IPS-20b (cell line): ENCODE data around the gene B3GLCT.

Source experiments
- H3K27ac ChIP-seq: one replicate; pipeline ENCODE4 v1.5.1; 2013; ENCODE audit warnings: low read length
- H3K27me3 ChIP-seq: 2 replicates; pipeline ENCODE4 v1.6.1; 2013; ENCODE audit warnings: mild to moderate bottlenecking, low read length, inconsistent platforms; ENCODE audit not compliant: insufficient read depth
- H3K36me3 ChIP-seq: 2 replicates; pipeline ENCODE4 v1.6.1; 2013; ENCODE audit warnings: low read depth, mild to moderate bottlenecking, inconsistent platforms, low read length, moderate library complexity; ENCODE audit not compliant: insufficient read depth
- H3K4me1 ChIP-seq: 2 replicates; pipeline ENCODE4 v1.6.1; 2013; ENCODE audit warnings: mild to moderate bottlenecking, control low read depth, inconsistent platforms, low read length, moderate library complexity; ENCODE audit not compliant: insufficient read depth
- H3K4me3 ChIP-seq: 2 replicates; pipeline ENCODE4 v1.5.1; 2013; ENCODE audit warnings: mild to moderate bottlenecking, low read length, inconsistent platforms
- H3K9ac ChIP-seq: 2 replicates; pipeline ENCODE4 v1.6.1; 2013; ENCODE audit warnings: low read depth, mild to moderate bottlenecking, inconsistent platforms, low read length, moderate library complexity
- H3K9me3 ChIP-seq: 2 replicates; pipeline ENCODE4 v1.6.1; 2013; ENCODE audit warnings: mild to moderate bottlenecking, low read depth, low read length, inconsistent platforms; ENCODE audit not compliant: insufficient read depth

B3GLCT gene

DNA sequence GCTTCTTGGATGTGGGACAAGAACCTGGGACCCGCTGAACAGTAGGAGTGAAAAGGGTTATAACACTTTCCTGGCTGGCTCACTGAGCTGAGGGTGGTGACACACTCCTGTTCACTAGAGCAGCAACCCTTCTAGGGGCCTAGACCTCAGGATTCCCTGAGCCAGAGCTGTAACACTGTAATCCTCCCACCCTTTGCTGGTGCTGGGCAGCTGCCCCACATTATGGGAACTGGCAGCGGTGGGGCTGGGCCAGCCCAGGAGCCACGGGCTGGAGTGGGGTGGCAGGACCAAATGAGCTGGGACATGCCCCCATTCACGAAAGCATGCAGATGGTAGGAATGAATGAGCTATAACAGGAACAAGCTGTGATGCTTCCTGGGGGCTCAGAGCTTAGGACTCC lies 110.6 kb downstream of the B3GLCT start:
- no peak overlapping the region for H3K9ac ChIP-seq
- no peak overlapping the region for H3K4me3 ChIP-seq
- H3K4me1 ChIP-seq = no peaks in the 10 kb centered on the region
- no peaks in the 10 kb centered on the region for H3K36me3 ChIP-seq
- peaks cover 31% of the 10 kb centered on the region for H3K9me3 ChIP-seq
- H3K27me3 ChIP-seq = no peaks in the 10 kb centered on the region
- no peak overlapping the region for H3K27ac ChIP-seq

DNA sequence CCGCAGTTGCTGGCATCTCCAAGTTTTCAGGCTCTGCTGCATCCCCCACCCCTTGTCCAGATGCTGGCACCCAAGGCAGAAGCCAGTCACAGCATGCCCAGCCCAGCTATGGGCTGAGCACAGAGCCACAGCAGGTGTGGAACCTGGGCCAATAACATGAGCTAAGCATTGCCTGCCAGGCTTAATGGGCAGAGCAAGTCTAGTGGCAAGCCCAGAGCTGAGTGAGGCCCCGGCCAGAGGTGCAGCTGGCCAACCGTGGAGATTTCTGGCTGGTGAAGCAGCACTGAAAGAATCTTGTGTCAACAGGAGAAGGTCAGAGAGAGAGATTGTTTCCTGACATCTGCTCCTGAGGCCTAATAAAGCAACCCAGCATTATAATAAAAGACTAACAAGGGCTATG lies 111.0 kb downstream of the B3GLCT start:
- no peaks in the 10 kb centered on the region for H3K27me3 ChIP-seq
- no peaks in the 10 kb centered on the region for H3K4me1 ChIP-seq
- no peak overlapping the region for H3K9ac ChIP-seq
- H3K36me3 ChIP-seq = no peaks in the 10 kb centered on the region
- no peak overlapping the region for H3K27ac ChIP-seq
- peaks cover 35% of the 10 kb centered on the region for H3K9me3 ChIP-seq
- H3K4me3 ChIP-seq = no peak overlapping the region

DNA sequence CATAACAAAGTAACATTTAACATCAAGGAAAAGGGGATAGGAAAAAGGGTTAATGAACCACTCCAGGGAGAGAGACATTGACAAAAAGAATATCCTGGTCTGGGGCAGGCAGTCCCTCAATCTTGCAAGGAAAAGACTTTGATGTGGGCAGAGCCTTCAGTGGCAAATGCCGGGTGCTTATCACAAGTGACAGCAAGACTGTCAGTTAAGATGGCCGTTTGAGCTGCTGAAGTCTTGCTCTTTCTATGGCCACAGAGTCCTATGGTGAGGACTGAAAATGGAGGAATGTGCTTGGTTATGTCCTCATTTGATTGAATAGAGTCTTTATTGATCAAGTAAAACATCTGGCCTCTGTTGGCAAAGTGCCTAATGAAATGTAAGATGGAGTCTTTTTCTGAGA lies 112.1 kb downstream of the B3GLCT start:
- no peak overlapping the region for H3K9ac ChIP-seq

DNA sequence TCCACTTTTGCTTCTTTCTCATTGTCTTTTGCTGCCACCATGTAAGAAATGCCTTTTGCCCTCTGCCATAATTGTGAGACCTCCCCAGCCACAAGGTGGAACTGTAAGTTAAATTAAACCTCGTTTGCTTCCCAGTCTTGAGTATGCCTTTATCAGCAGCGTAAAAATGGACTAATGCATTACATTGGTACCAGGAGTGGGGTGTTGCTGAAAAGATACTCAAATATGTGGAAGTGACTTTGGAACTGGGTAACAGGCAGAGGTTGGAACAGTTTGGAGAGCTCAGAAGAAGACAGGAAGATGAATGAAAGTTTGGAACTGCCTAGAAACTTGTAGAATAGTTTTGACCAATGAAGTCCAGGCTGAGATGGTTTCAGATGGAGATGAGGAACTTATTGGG lies 115.2 kb downstream of the B3GLCT start:
- H3K4me1 ChIP-seq = no peaks in the 10 kb centered on the region
- no peak overlapping the region for H3K9ac ChIP-seq
- H3K27me3 ChIP-seq = no peaks in the 10 kb centered on the region
- no peak overlapping the region for H3K4me3 ChIP-seq
- H3K27ac ChIP-seq = no peak overlapping the region
- H3K36me3 ChIP-seq = no peaks in the 10 kb centered on the region
- peaks cover 53% of the 10 kb centered on the region for H3K9me3 ChIP-seq

More for the DNA sequence above, 112.1 kb downstream of the B3GLCT start:
- Histone ChIP-seq H3K9me3 (peaks cover 45% of the 10 kb centered on the region), H3K4me1 (no peaks in the 10 kb centered on the region), H3K27me3 (no peaks in the 10 kb centered on the region), H3K27ac (no peak overlapping the region), H3K36me3 (no peaks in the 10 kb centered on the region), H3K4me3 (no peak overlapping the region)

DNA sequence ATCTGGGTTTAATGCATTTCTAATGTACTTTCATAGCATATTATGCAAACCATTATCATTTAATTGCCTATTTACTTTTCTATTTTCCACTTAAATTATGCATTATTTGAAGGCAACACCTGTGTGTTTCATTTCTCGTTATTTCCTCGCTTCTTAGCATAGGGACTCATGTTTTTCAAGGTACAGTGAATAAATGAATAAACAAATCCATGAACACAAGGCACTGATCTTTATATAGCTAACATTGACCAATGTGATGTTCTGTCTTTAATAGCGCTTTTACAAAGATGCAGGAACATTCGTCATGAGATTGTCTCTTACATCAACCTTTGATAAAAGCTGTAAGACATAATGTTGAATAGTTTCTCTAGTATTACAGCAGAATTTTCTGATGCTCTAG lies 121.2 kb downstream of the B3GLCT start:
- no peaks in the 10 kb centered on the region for H3K36me3 ChIP-seq
- H3K4me1 ChIP-seq = no peaks in the 10 kb centered on the region
- H3K9me3 ChIP-seq = peaks cover 16% of the 10 kb centered on the region; the same call in 1 of the 2 replicates
- H3K9ac ChIP-seq = no peak overlapping the region
- H3K4me3 ChIP-seq = no peak overlapping the region
- no peak overlapping the region for H3K27ac ChIP-seq
- H3K27me3 ChIP-seq = no peaks in the 10 kb centered on the region

DNA sequence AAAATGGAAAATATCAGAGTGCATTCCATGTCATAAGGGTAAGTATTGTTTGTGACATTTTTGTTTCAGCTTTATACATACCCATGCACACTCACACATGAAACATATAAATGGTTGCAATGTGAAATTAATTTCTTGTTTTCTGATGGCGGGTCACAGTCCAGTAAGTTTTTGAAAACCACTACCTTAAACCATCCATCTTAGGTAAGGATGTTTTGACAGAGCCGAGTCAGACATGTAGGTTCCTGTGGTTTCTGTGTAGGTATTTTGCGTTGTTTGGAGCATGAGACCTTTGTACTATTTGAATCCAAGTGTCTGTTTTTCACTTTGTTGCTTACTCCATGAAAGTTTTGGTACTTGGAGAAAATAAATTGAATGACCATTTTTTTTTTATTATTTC lies 121.7 kb downstream of the B3GLCT start:
- H3K36me3 ChIP-seq = no peaks in the 10 kb centered on the region
- no peaks in the 10 kb centered on the region for H3K4me1 ChIP-seq
- H3K27ac ChIP-seq = no peak overlapping the region

DNA sequence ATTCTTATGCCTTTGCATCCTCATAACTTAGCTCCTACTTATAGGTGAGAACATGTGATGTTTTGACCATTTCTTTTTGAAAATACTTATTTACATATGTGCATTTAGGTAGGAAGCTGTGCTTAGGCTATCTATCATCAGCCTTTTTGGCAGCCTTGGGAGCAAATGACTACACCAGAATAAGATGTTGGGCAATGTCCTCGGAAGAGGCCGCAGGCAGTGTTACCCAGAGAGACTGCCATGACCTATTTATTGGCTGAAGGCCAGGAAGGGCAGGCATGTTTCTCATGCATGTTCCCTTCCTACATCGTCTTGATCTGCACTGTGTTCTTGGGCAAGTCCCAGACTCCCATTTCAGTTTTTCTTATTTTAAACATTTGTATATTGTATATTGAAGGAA lies 122.3 kb downstream of the B3GLCT start:
- H3K9ac ChIP-seq = no peak overlapping the region
- H3K4me1 ChIP-seq = no peaks in the 10 kb centered on the region
- H3K27me3 ChIP-seq = no peaks in the 10 kb centered on the region
- no peak overlapping the region for H3K4me3 ChIP-seq
- no peak overlapping the region for H3K27ac ChIP-seq
- H3K9me3 ChIP-seq = peaks cover 7% of the 10 kb centered on the region; the same call in 1 of the 2 replicates
- no peaks in the 10 kb centered on the region for H3K36me3 ChIP-seq

More for the DNA sequence above, 121.7 kb downstream of the B3GLCT start:
- Histone ChIP-seq H3K27me3 (no peaks in the 10 kb centered on the region), H3K4me3 (no peak overlapping the region), H3K9me3 (peaks cover 13% of the 10 kb centered on the region; the same call in 1 of the 2 replicates), H3K9ac (no peak overlapping the region)

DNA sequence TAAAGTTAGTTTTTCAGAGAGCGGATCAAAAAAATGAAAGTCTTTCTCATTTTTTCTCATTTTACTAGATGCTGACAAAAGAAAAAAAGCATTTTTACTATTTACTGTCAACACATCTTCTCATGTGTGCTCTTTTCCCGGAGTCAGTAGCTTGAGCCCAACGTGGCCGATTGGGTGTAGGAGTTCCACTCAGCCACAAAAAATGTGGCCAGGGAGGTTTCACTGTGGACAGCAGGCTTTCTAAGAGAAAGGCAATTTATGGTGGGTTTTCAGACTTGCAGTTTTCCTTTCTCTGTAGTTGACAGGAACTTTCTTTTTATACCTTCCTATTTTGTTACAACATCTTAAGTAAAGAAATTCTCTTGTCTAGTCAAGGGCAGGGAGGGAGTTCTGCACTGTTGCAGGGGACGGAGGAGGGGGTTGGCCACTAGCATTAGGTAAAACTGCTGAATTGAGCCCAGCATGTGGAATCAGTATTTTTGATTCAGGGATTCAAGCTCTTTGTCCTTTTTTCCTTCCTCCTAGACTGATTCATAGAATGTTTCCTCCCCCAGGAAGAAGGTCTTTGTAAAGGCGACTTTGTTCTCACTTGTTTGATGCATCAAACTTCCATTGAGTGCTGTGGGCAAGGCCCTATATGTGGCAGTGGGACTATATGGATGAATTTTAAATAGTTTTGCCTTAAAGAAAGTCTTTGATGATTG lies 123.1 kb downstream of the B3GLCT start:
- Histone ChIP-seq H3K27ac (no peak overlapping the region), H3K4me1 (no peaks in the 10 kb centered on the region)

DNA sequence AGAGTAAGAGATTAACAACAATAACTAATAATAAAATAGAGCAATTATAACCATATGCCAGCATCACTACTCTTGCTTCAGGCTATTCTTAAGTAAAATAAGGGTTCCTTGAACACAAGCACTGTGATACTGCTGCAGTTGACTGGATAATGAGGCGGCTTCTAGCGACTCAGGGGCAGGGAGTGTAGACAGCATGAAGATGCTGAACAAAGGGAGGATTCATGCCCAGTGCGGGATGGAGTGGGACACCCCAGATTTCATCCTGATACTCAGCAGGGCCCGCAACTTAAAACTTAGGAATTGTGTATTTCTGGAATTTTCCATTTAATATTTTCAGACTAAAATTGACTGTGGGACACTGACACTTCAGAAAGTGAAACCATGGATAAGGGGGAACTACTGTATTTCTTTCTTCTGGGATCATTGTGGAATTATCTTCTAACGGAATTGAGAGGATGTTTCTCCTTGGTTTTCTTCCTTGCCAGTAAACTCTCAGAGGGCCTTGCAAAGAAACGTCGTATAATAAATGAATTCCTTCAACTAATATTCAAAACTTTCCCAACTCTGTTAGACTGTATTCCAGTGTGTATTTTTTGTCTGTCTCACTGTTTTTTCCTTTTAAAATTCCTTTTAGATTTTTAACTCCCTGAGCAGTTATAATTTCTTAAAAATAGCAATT lies 127.5 kb downstream of the B3GLCT start:
- H3K36me3 ChIP-seq = no peaks in the 10 kb centered on the region
- H3K4me3 ChIP-seq = no peak overlapping the region
- no peaks in the 10 kb centered on the region for H3K27me3 ChIP-seq
- H3K27ac ChIP-seq = no peak overlapping the region
- 0 out of 2 replicates have a peak, but pooled peaks cover 4% of the 10 kb centered on the region for H3K4me1 ChIP-seq
- H3K9me3 ChIP-seq = no peaks in the 10 kb centered on the region
- H3K9ac ChIP-seq = no peak overlapping the region

More for the DNA sequence above, 123.1 kb downstream of the B3GLCT start:
- Histone ChIP-seq H3K9ac (no peak overlapping the region), H3K9me3 (no peaks in the 10 kb centered on the region; the same call in 1 of the 2 replicates), H3K36me3 (no peaks in the 10 kb centered on the region), H3K27me3 (no peaks in the 10 kb centered on the region), H3K4me3 (no peak overlapping the region)

DNA sequence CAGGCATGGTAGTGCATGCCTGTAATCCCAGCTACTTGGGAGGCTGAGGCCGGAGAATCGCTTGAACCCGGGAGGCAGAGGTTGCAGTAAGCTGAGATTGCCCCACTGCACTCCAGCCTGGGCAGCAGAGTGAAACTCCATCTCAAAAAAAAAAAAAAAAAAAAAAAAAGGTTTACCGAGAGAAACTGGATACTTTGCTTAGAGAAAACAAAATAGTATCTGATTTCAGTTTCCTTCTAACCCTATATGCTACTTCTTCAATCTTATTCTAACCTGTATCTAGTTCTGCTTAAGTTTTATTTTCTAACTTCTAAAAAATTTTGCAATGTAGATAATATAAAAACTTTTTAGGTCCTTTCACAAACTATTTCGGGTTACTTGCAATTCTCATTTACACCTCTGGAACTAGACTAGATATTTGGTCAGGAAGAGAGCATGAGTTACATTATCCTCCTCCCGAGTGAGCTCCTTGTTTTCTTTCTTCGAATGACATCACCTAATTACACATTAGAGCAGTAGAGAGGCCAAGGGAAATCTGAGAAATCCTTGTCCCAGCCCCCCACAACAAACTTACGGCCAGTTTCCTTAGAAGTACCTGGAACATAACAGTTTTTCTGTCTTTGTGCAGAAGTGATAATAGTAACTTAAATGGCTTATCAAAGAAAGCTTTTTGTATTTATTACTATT lies 128.9 kb downstream of the B3GLCT start:
- Histone ChIP-seq H3K36me3 (no peaks in the 10 kb centered on the region), H3K9ac (no peak overlapping the region), H3K27me3 (no peaks in the 10 kb centered on the region), H3K27ac (no peak overlapping the region), H3K4me3 (no peak overlapping the region), H3K9me3 (no peaks in the 10 kb centered on the region), H3K4me1 (0 out of 2 replicates have a peak, but pooled peaks cover 4% of the 10 kb centered on the region)

DNA sequence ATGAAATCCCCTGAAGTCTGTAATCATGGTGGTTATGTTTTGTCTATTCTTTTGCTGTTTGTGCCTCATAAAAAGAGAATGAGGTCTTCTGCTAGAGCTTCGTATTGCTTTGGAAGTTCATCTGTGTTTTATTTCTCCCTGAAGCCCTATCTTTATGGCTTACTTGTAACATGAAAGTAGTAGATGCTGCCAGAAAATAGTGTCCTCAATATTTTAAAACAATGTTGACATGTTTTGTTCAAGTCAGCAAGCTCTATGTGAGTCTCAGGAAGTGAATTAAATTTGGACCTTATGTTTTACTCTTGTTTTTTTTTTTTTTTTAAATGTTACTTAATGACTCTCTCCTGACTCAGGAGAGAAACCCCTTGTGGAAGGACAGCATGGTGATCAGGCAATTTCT lies 130.5 kb downstream of the B3GLCT start:
- H3K27me3 ChIP-seq = no peaks in the 10 kb centered on the region
- H3K9ac ChIP-seq = no peak overlapping the region

More for the DNA sequence above, 130.5 kb downstream of the B3GLCT start:
- H3K9me3 ChIP-seq = no peaks in the 10 kb centered on the region
- 0 out of 2 replicates have a peak, but pooled peaks cover 4% of the 10 kb centered on the region for H3K4me1 ChIP-seq
- H3K4me3 ChIP-seq = no peak overlapping the region
- no peaks in the 10 kb centered on the region for H3K36me3 ChIP-seq
- no peak overlapping the region for H3K27ac ChIP-seq
